AG08395 (cell line): ENCODE results near the gene SMURF1.
A peak's percentile ranks its signal among the peaks of the same experiment; 100 is the strongest.
"Not testable (repeated sequence)": the region's sequence is repeated elsewhere in the genome, so short reads cannot be mapped to it uniquely, and the experiment has no call there.

Experiments used
- DNase-seq: peaks from one replicate; pipeline ENCODE4 v3.0.0; 2012; ENCODE audit warnings: mixed read lengths, low spot score

SMURF1 gene

GRCh38 chr7:99121496-99122021 is 22.3 kb downstream of the SMURF1 start:
- DNase-seq: peak; percentile 77

GRCh38 chr7:99120916-99121315 is 23.0 kb downstream of the SMURF1 start:
- DNase-seq: no peak

GRCh38 chr7:99120501-99120900 is 23.4 kb downstream of the SMURF1 start:
- DNase-seq: no peak

GRCh38 chr7:99118077-99118476 is 25.8 kb downstream of the SMURF1 start:
- DNase-seq: no peak

- DNase-seq: no peak
Observed at GRCh38 chr7:99116144-99116543, 27.8 kb downstream of the SMURF1 start.

GRCh38 chr7:99115379-99115778 is 28.5 kb downstream of the SMURF1 start:
- DNase-seq: no peak

GRCh38 chr7:99112979-99113378 is 30.9 kb downstream of the SMURF1 start:
- no peak for DNase-seq

GRCh38 chr7:99112097-99112496 is 31.8 kb downstream of the SMURF1 start:
- no peak for DNase-seq

- DNase-seq: no peak
Observed at GRCh38 chr7:99111591-99111990, 32.3 kb downstream of the SMURF1 start.

- DNase-seq: no peak
Observed at GRCh38 chr7:99109108-99110051, 34.5 kb downstream of the SMURF1 start.

- peak; percentile 65 for DNase-seq
Observed at GRCh38 chr7:99108613-99109012, 35.3 kb downstream of the SMURF1 start.

GRCh38 chr7:99106821-99107241 is 37.1 kb downstream of the SMURF1 start:
- no peak for DNase-seq

- DNase-seq: no peak
Observed at GRCh38 chr7:99106411-99106810, 37.5 kb downstream of the SMURF1 start.

GRCh38 chr7:99105756-99106155 is 38.2 kb downstream of the SMURF1 start:
- DNase-seq: no peak

- DNase-seq: no peak
Observed at GRCh38 chr7:99104631-99105030, 39.3 kb downstream of the SMURF1 start.

GRCh38 chr7:99103836-99104235 is 40.1 kb downstream of the SMURF1 start:
- DNase-seq: not testable (repeated sequence)

GRCh38 chr7:99102809-99103690 is 40.9 kb downstream of the SMURF1 start:
- DNase-seq: no peak

- DNase-seq: no peak
Observed at GRCh38 chr7:99102361-99102760, 41.5 kb downstream of the SMURF1 start.

- not testable (repeated sequence) for DNase-seq
Observed at GRCh38 chr7:99101516-99101915, 42.4 kb downstream of the SMURF1 start.

- no peak for DNase-seq
Observed at GRCh38 chr7:99099499-99100077, 44.3 kb downstream of the SMURF1 start.

- DNase-seq: peak; percentile 55
Observed at GRCh38 chr7:99098824-99099498, 44.9 kb downstream of the SMURF1 start.
